HG03139 (cell line): ENCODE data around the gene EXPH5.

ENCODE experiments used
- ATAC-seq: cut with Tn5 transposase; IDR thresholded peaks from one replicate; pipeline ENCODE4 v1.9.1; 2021; ENCODE audit not compliant: unreplicated experiment

EXPH5 gene

DNA sequence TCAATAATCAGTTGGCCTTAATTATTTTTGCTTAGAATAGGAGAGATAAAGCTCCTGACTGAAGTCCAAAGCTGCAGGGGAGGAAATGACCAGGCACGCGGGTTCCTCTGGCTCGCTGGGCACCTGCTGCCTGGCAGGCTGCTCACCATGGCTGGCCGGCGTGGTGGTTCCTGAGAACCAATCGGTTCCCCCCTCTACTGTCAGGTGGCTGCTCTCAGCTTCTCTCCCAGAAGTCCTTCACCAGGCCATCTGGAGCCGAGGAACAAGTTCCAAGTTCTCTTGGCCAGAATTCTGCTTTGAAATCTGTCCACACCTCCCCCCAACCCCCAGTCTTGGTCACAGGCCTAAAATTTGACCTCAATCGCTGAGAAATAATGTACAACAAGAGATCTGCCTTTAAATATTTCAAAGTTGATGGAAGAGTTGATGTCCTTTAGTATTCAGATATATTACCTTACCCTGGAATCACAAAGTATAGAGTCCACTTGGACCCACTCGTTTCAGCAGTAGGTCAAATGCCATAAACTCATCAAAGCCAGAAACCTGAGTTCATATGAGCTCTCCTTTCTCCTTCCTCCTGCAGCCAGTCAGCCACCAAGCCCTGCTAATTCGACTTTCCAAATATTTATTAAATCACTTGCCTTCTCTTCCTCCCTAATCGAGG, 25.2 kb downstream of the EXPH5 start:
- ATAC-seq, result no peak

DNA sequence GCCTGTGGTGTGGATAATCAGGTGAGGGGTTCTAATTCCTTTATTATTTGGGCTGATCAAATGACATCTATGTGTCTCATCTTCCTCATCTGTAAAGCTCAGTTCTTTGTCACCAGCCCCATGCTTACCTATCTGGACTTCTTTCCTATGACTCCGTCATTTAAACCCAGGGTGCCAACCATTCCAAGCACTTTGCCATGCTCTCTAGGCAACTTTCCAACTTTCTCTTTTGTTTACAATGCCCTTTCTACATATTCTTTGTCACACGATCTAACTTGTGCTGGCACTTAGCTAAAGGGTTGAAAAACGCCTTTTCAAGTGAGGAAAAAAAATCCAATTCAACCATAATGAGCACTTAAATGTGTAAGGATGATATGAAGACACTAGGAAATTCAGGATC, 27.9 kb downstream of the EXPH5 start:
- no peak for ATAC-seq

DNA sequence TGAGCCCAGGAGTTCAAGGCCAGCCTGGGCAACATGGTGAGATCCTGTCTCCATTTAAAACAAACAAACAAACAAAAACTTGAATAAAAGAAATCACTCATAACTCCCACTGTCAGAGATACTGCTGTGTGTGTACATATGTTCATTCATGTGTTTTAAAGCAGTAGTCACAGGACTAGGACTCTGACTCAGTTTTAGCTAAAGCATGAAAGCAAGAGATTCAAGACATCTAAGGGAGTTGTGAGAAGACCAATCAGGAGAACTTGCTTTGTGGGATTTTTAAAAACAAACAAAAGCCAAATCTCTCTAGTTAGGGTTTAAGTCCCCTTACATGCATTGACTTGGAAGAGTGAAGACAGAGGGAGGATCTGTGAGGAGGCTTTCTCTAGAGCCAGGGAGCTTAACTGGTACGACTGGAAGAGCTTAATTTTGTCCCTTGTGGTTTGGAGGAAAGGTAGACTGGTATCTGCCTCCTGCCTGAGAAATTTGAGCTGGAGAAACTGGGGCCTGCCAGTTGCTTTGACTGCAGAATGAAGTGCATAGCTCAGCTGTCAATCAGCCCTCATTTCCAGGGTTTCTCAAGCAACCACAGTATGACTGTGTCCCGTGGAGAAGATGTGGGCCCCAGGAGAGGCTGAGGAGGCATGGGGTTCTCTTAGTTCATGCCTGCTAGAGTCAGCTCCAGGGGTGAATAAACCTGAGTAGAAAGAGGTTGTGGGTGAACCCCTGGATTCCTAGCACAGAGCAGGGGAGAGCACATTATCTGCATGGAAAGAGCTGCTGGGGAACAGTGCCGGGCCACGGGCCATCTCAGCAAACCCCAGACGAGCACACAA, 30.6 kb downstream of the EXPH5 start:
- ATAC-seq, result no peak

DNA sequence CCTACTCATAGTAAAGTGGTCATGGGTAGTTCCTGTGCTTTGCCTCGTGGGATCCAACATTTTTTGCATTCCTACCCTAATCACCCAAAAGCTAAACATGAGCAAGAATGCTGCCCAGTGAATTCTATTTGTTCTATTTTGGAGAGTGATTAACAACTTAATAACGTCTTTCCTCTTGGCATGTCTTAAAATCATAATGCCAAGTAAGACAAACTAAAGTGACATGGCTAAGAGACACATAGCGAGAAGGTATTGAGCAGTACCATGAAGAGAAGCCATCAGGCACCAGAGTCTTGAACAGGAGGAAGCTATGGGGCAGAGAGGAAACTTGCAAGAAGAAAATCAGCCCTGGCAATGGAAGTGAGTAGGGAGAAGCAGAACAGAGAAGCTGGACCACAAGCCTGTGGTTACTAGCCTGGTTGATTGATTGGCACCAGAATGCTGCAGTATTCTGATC, 32.0 kb downstream of the EXPH5 start:
- no peak for ATAC-seq

DNA sequence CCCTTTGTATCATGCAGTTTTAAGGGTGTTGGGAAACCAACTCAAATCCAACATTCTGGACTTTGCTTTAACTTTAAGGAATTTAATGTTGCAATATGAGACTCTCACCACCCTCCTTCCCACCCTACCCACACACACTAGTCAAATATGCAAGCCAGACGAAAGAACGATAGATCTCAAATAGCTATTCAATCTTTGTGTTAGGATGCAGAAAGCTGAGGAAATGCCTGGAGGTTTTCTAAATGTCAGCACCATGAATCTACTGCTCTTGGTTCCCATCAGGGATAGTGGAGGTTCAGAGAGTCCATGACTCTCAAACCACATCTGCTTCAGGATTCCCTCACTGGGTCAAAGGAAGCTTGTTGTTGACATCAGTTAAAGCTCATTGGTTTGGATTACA, 33.7 kb downstream of the EXPH5 start:
- no peak for ATAC-seq

DNA sequence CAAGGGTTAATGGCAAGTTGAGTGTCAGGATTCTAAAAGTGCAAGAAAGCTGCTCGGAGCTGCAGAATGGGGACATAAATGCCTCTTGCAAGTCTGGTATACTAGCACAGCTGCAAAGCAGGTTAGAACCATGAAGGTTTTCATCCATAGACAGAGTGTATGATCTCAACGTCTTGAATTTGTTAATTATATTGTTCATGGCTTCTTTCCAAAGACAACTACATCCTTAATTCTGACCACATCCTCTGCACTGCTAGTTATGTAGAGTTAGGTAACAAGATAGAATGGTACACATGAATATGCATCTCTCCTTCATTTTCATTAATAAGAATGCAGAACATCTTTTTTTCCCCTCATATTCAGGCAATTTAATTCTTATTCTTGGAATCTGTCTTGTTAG, 34.2 kb downstream of the EXPH5 start:
- no peak for ATAC-seq

DNA sequence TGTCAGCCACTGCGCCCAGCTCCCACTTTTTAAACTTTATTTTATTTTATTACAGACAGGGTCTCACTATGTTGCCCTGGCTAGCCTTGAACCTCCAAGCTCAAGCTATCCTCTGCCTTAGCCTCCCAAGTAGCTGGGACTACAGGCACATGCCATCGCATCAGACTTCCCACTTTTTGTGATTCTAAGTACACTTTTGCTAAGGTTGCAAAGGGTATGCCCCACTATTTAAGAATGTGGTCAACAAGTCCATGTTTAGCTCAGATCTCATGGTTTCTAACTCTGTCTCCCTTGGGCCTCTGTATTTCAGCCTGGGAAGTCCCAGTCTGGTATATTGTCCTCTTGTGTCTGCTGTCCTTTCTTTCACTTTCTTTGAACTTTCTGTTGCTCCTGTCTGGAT, 35.3 kb downstream of the EXPH5 start:
- ATAC-seq, result no peak

DNA sequence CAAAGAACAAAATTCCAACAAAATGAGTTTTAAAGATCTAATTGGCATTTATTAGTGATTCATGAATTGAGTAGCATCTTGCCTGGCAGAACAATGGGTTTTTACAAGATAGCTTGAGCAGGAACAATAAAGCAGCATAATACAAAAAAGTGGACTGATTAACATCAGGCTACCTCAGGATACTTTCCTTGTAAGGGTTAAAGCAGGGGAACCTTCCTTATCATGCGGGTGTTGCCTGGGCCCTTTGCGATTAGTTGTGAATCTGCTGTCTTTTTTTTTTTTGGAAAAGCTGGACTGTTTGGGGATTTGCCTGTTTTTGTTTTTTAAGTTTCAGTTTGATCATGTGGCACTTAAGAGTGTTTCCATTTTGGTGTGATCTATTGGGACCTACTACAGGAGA, 37.5 kb downstream of the EXPH5 start:
- no peak for ATAC-seq

DNA sequence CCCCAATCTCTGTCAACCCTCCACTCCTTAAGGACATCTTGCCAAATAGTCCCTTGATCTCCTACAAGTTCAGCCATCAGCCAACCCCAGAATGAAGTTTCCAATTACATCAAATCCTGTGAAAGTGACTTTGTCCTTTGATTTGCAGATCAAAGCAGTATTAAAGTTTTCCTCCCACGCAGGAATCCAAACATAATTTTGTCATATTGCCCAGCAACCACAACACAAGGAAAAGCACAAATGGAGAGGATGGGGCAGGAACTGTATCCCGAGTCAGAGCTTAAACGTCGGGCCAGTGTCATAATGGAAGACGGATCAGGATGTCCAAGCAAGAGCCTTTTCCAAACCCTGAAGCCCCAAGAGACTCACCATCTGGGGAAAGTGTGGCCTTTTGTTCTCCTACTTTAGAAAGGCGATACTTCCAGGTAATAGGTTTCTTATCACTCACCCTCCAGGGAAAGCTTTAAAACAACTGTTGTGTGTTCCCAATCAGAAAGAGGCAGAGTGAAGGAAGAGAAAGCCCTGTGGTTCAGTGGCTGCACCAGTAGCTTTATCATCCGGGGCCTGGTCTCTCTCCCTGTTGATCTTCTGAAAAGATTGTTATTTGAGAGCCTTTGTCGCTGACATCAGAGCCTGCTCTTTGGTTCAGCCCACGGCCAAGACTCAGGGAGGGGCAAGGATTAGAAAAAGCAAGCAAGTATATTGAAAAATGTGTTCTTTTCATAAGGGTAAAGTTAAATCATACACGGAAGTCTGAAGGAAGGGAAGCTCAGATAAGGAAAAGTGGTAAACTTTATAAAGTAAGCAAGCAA, 41.7 kb downstream of the EXPH5 start:
- ATAC-seq, result no peak

DNA sequence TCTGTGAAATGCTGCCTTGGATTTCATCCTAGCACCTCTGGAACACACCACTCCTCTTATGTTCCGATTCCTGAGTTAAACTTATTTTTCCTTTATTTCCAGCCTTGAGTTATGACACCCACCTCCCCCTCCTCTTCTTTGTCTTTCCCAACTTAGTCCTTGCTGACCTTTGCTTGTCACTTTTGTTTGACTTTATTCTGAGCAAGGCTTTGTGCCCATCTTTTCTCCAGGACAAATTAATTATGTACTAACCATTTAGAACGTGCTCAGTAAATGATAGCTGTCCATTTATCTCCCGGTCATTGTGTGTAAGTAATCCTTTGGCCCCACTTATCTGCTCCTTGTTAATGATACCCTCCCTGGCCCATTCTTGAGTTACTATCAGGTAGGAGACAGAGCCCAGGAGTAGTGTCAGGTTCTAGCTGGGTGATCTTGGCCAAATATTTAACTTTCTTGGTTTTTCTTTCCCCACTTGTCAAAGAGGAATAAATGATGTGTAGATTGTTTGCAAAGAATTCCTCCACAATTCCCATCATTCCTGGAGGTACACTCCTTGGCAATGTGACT, 44.2 kb downstream of the EXPH5 start:
- no peak for ATAC-seq

DNA sequence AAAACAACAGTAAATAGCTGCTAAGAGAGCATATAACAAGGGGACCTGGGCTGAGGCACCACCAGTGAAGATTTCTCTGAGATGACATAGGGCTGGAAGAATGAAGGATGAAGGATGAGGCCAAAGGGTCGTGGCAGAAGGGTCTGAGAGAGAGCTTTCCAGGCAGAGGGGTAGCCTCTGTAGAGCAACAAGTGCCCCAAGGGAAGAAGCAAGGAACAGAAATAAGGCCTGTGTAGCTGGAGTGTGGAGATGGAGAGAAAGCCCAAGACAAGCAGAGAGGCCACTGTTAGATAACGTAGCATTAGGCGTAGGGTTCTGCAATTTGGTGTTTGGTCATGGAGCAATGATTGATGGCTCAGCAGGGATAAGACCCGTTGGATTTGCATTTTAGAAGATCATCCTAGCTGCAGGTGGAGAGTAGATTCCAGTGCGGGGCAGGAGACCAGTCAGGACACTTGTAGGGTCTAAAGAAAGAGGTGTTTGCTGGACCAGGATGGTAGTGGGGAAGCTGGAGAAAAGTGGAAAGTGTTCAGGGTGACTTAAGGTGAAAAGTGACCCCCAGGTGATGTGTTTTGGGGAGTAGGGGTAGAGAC, 47.6 kb downstream of the EXPH5 start:
- no peak for ATAC-seq

DNA sequence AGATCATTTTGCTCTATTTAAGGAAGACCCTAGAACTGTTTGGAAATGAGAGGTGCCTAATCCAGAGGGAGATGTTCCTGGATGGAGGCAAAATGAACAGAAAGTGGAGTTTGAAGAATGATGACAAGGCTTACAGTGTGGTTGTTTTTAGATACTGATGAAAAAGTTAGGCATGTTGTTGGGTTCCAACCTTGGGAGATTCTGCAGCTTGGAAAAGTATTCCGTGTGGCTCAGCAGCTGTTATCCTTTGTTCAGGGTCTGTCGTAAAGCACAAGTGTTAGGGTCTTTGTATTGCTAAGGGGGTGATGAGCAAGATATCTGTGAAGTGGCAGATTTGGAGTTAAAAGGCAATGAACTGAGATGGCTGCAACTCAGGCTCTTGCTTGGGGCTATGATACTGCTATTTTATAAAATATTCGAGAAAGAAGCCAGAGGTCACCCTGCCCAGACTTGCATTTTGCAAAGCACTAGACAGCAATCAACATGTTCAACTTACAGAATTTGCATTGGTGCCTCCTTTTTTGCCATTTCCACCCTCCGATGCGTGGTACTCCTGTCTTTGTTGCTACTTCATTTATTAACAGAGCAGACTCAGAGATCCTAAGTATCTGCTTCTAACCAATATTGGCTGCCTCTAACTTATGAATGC, 50.1 kb downstream of the EXPH5 start:
- no peak for ATAC-seq

DNA sequence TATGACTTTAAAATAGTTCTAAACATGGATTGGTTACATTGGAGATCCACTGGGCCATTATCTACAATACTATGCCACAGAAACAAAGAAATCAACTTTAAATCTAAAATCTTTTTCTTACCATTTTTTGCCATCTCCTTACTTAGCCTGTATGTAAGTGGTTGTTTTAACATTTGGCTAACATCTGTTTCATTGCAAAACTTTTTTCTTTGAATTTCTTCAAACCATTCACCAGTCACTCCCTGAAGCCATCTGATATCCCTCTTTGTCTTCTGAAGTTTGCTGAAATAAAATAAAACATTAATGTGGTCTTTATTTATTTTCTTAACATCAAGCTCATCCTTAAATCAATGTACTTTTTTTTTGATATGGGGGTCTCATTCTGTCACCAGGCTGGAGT, 52.0 kb downstream of the EXPH5 start:
- no peak for ATAC-seq

DNA sequence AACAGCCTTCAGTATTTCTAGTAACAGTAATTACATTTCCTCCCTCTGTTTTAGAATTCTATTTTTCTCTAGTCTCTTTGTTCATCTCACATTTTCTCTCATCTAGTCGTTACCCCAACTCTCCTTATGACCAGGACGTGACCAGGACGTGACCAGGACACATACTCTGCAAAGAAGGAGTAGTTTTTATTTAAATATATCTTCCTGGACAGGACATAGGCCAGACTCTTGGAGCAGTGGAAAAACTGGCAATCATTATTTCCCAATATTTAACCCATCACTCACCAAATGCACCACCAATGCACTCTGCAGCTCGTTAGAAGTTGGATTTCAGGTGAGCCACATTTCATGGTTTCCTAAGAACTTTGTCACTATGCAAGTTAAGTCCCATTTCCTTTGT, 55.1 kb downstream of the EXPH5 start:
- ATAC-seq, result no peak

DNA sequence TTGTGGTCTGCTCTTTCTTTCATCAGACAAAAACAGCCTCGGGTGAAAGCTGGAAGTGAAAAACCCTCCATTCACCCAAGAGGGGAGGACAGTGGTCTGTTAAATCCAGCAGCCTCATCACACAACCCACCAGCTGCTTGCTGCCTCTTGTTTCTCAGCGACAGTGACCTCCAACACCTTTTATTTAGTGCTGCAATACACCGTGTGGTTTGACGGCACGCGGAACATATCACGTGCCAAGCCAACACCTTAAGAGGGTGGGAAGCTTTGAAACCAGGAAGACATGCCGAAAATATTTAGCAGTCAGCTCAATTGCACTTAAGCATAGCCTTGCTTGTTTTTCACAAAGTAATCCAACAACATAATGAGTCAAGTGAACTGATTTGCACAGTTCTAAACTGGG, 55.5 kb downstream of the EXPH5 start:
- no peak for ATAC-seq

DNA sequence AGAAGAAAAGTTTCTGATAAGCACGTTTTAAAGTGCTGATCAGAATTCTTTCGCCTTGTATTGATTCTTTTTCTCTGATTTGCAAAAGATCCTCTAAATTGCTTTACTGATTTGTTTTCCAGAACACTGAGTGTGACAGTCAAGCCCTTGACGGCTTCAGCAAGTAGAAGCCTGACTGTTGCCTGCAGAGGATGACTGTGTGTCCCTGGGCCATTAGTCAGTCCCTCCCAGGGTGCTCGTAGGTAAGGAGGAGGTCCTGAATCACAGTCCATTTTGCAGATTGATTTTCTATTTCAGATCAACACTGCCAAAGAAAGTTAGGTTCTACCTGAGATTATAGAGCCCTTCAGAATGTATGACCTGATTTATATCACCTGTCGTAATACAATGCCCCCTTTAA, 56.8 kb downstream of the EXPH5 start:
- ATAC-seq, result no peak

DNA sequence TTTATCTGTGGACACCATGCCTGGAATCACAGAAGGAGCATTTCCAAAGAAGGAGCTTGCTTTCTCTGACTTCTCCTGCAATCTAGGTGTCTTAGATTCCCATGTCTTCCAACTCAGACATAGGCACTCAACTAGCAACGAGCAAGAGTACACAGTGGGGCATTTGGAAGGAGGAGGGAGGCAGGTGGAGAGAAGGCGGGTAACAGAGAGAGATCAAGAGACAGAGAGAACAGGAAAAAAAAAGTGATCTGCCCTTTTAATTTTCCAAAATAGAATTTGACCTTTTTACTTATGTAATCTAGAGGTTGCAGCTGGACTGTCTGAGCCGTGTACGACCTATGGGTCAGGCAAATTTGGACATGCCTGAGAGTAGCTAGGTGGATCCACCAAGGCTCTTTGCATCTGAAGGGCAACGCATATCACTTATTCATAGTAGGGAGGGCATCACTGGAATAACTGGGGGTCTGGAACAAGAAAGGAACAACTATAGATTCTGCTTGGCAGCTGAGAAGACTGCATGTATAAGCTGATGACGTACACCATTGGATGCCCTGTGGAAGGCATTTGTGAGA, 58.1 kb downstream of the EXPH5 start:
- no peak for ATAC-seq

DNA sequence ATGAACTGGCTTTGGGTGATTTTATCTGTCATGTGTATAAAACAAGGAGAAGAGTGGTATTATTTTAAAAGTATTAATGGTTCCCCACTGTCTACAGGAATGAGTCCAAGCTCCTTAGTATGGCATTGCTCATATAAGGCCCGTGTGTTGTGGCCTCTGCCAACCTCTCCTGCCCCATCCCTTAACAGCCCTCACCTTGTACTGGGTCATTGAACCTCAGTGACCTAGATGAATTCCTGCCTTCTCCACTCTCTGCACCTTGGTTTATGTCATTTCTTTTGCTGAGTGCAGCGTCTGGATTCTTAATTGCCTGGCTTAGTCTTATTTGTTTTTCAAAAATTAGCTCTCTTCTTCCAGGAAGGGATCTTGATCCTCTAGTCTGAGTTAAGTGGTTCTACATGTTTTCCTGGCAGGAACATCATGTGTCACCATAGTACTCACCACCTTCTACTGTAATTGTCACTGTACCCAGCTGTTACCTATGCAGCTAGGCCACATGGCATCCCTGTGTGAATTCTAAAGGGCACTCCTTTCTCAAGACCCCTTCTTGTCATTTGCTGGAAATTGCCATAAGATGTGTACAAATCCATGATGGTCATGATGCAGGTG, 59.2 kb downstream of the EXPH5 start:
- no peak for ATAC-seq

DNA sequence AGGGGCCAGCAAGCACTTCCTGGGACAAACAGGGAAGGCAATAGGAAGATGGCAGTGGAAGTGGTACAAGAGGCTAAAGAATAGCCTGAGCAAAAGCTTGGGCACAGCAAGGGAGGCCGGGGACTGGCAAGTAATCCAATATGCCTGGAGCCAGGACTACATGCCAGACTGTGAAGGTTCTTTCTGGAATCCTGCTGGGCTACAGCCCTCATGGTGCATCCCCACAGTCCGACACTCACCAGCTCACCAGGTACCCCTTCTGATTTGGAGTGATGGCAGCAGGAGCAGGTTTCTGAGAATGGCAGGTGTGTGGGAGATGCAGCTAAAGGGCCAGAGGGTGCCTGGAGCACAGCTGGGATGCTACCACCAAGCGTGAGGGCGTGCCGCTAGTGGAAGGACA, 63.1 kb downstream of the EXPH5 start:
- ATAC-seq, result no peak

DNA sequence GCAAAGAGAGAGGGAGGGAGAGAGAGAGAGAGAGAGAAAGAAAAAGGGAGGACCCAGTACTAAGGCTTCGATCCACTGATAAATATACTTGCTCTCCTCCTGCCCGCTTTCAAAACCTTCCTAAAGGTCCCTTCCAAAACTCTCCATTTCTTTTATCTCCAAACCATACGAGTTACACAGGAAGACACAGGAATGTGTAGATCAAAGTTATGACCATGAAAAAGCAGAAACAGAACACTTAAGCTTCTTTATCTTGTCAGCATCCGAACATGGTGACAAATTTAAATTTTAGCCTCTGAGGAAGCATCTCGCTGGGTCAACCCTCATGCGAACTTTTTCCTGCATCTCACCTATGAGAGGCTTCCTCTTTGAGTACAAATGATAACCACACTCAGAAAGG, 66.2 kb downstream of the EXPH5 start:
- ATAC-seq, result no peak
